NCI-H1417 (cell line): ENCODE measurements around the gene AREL1.
"Not testable (repeated sequence)": the region's sequence is repeated elsewhere in the genome, so short reads cannot be mapped to it uniquely, and the experiment has no call there.

Experiments used
- DNase-seq, 3 experiments: peaks; one replicate each; lab custom pipeline; 2025; lab: John Stamatoyannopoulos, UW

Gene AREL1, protein sequence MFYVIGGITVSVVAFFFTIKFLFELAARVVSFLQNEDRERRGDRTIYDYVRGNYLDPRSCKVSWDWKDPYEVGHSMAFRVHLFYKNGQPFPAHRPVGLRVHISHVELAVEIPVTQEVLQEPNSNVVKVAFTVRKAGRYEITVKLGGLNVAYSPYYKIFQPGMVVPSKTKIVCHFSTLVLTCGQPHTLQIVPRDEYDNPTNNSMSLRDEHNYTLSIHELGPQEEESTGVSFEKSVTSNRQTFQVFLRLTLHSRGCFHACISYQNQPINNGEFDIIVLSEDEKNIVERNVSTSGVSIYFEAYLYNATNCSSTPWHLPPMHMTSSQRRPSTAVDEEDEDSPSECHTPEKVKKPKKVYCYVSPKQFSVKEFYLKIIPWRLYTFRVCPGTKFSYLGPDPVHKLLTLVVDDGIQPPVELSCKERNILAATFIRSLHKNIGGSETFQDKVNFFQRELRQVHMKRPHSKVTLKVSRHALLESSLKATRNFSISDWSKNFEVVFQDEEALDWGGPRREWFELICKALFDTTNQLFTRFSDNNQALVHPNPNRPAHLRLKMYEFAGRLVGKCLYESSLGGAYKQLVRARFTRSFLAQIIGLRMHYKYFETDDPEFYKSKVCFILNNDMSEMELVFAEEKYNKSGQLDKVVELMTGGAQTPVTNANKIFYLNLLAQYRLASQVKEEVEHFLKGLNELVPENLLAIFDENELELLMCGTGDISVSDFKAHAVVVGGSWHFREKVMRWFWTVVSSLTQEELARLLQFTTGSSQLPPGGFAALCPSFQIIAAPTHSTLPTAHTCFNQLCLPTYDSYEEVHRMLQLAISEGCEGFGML

DNA sequence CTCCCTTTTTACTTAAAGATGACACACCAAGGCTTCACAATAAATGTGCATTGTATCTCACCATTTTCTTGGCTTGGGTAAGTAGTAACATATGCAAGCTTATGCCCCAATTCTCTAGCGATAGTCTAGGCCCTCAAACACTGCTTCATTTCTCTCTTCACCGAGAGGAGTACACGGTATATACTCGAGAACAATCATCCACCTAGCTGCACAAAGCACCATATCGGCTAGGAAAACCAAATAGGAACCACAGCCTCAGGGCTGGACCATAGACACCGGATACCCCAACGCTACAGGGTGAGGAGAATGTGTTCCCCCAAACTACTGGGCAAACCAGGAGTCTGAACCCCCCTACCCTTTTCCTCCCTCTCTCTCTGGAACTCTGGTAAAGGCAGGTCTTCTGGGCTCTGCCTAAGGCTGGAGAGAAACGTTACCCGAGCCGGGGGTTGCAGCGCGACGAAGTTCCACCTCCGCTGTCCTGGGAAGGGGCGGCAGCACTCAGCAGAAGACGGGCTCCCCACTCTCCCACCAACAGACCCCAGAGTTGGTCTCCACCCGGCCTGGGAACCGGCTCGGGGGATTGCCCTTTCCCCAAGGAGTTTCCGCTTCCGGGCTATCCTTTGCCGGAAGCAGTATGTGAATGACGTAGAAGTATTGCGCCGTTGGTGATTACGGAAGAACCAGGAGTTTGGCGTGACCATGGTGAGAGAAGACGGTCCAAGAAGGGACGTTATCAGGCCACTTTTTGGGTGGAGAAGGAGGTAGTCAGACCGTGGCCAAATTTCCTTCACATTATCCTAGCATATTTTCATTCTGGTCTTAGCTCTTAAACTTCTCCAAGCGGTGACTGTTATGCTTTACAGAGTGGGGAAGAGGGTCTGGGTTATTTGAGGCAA is at the start of gene AREL1, which contains the start of gene FCF1:
TSS of gene AREL1 (minus strand) at position 582 of the 896 bp plus-strand sequence. CDS start 27,465 bp downstream, outside the sequence.
TSS of gene FCF1 (plus strand) at position 646 of the 896 bp plus-strand sequence. CDS start at position 700, 54 bp downstream.
- DNase-seq: no peak

DNA sequence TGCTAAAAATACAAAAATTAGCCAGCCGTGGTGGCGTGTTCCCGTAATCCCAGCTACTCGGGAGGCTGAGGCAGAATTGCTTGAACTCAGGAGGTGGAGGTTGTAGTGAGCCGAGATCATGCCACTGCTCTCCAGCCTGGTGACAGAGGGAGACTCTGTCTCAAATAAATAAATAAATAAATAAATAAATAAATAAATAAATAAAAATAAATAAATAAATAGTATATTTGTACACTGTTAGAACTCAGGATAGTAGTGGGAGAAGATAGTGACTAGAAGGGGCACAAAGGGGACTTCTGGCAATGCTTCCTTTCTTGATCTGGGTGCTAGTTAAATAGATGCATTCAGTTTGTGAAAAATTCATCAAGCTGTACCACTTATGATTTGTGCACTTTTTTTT is 45.6 kb upstream of the AREL1 start:
- DNase-seq: not testable (repeated sequence)

DNA sequence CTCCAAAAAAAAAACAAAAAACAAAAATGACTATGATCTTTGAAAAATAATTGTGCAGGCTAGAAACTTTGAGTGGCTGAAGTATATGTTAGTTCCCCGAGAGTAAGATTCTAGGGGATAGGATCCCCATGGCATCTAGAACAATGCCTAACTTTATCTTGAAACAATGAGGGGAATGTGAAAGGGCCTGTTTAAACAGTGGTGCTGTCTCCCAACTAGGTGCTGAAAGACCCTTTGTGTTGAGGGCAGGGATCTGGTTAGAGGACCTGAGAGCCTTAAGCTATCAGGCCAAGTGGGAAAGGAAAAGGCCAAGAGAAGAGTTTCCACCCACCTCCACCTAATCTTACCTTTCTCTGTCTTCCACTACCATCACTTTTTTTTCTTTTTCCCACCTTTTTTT is 43.4 kb upstream of the AREL1 start:
- DNase-seq: no peak

- no peak for DNase-seq
Observed at GRCh38 chr14:74754899-74755298, 42.0 kb upstream of the AREL1 start.

DNA sequence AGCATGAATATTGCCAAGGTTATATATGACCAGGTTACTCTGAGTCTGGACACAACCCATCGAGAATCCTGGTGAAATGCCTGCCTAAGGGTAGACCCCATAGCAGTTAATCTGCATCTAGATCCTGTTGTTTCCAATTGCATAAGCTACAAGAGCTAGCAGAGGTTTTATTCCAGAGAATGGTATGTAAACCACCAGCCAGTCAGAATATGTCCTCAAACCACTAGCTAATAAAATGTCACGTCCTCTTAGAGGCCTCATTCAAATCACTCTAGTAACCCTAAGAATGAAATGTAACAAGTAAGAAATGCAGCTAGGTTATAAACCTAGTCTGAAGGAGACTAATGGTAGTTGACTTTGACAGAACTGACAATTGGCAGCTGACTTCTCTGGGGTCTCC is 41.3 kb upstream of the AREL1 start:
- DNase-seq: no peak

DNA sequence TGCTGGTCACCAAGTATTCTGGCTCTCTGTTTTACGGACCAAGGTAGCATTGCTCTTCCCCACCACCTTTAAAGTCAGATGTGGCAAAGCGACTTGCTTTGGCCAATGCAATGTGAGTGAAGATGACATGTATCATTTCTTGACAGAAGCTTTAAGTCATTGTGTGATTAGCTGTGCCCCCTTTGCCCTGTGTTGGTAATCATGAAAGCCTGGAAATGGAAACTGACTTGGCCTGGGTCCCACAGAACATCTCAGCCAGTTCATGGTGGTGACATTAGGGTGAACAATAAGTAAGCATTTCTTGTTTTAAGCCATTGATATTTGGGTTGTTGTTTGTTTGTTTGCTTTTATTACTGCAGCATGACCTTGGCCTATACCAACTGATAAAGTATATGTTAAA is 34.4 kb upstream of the AREL1 start:
- no peak for DNase-seq

DNA sequence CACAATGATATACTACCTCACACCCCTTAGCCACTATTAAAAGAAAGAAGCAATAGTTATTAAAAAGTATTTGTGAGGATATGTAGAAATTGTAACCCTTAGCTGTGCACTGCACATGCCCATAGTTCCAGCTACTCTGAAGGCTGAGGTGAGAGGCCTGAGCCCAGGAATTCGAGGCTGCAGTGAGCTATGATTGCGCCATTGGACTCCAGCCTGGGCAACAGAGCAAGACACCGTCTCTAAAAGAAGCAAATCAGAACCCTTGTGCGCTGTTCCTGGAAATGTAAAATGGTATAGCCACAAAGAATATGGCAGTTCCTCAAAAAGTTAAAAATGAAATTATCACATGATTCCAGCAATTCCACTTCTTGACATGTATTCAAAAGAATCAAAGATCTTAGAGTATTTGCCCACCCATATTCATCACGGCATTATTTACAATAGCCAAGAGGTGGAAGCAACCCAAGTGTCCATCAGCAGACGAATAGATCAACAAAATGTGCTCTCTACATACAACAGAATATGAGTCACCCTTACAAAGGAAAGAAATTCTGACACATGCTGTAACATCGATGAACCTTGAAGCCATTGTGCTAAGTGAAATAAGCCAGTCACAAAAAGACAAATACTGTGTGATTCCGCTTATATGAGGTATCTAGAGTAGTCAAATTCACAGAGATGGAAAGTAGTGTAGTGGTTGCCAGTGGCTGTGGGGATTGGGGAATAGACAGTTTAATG is 26.6 kb upstream of the AREL1 start:
- no peak for DNase-seq

DNA sequence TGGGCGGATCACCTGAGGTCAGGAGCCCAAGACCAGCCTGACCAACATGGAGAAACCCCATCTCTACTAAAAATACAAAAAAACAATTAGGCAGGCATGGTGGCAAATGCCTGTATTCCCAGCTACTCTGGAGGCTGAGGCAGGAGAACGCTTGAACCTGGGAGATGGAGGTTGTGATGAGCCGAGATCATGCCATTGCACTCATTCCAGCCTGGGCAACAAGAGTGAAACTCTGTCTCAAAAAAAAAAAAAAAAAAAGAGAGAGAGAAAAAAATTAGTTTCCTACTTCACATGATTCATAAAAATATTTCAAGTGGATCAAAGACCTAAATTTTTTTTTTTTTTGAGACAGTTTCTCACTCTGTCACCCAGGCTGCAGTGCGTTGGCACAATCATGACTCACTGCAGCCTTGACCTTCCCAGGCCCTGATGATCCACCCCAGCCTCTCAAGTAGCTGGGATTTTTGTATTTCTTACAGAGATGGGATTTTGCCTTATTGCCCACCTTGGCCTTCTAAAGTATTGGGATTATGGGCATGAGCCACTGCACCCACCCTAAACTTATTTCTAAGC is 25.0 kb upstream of the AREL1 start:
- no peak for DNase-seq

- no peak for DNase-seq
Observed at GRCh38 chr14:74735125-74735524, 22.2 kb upstream of the AREL1 start.

DNA sequence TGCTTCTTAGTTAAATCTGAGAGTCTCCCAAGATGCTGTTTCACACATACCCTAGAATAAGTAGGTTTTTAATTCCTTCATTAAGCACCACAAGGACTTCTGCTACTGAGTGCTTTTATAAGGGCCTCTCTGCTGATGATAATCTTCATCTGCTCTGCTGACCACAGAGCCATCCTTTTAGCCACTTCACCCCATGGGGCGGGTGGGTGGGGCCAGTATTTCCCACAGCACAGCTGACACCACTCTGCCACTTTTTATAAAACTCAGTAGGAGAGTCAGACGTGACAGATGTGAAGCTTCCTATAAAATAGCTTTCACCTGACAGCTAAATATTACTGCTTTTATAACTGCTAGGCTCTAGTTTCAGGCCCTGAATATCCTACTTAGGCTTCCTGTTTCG is 20.3 kb upstream of the AREL1 start:
- peak in 1 of 3 experiments; percentile 59 for DNase-seq

DNA sequence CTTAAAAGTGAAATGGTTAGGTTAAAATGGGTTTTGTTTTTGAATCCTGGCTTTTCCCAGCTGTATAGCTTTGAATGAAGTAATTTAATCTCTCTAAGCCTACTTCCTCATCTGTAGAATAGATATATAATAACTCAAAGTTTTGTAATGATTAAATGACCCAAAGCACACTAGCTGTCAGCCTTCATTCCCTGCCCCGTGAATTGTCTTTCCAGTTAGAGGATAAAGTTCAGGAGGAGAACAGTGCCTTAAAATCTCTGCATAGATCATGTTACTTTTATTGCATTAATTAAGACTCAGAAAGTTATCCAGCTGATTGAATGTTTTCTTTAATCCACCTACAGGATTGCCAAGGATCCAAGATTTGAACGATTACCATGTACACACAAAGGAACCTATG is 19.5 kb upstream of the AREL1 start:
- DNase-seq: no peak

DNA sequence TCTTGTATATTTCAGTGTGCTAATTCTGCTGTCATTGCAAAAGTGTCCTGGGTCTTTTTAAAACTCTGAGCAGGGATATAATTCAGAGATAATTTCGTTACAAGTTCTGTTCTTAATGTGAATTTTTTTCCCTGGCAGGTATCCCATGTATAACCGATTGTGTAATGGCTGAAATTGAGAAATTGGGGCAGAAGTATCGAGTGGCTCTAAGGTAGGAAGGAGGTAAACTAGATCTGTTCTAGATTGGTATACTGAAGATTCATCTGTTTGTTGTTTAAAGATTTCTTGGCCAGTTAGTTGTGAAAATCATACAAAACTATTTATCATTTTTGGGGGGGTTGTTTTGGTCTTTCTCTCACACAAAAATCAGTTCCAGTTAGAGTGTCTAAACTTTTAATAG is 10.3 kb upstream of the AREL1 start:
- DNase-seq: no peak

- DNase-seq: no peak
Observed at GRCh38 chr14:74720526-74720925, 7.6 kb upstream of the AREL1 start.

- DNase-seq: no peak
Observed at GRCh38 chr14:74713395-74713735, 485 bp upstream of the AREL1 start.

DNA sequence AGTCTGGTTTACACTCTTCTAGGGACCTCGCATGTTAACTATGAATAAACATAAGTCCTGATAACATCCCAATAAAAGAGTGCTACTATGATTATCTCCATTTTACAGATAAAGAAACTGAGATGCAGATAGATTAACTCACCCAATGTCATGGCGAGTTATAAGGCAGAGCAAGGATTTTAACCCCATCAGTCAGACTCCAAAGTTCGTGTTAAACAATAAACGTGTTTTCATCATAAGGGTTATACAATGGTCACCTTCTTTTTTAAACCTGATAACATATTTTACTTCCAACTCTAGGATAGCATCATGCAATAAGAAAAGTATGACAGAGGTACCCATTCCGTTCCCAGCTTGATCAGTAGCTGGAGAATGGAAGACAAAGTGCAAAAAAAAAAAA is 1.2 kb downstream of the AREL1 start:
- DNase-seq: no peak

DNA sequence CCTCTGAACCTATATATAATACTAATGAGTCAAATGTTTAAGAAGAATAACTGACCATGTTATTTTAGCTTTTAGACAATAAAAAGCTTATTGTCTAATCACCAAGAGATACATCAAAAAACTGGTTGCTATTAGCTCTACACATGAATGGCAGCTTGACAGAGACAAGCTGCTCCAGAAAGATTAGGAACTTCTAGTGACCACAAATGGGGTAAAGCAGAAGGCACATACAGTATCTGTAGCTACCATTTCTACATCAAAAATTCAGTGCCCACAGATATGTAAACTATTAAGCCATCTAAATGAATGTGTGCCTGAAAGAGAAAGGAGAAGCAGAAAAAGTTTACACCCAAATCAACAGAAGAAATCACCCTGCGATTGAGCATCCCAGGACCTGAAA is 2.4 kb downstream of the AREL1 start:
- DNase-seq: no peak

GRCh38 chr14:74705613-74706500 is 7.0 kb downstream of the AREL1 start:
- DNase-seq: no peak

- no peak for DNase-seq
Observed at GRCh38 chr14:74704656-74705055, 8.2 kb downstream of the AREL1 start.

DNA sequence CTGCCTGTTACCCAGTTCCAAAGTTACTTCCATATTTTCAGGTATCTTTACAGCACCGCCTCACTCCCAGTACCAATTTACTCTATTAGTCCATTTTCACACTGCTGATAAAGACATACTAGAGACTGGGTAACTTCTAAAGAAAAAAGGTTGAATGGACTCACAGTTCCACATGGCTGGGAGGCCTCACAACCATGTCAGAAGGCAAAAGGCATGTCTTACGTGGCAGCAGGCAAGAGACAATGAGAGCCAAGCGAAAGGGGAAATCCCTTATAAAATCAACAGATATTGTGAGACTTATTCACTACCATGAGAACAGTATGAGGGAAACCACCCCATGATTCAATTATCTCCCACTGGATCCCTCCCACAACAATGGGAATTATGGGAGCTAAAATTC is 9.8 kb downstream of the AREL1 start:
- DNase-seq: no peak

GRCh38 chr14:74702293-74702692 is 10.6 kb downstream of the AREL1 start:
- DNase-seq: no peak
